OCI-LY1 (cell line): Measurements from ENCODE around the gene ZMPSTE24.

Experiments
- H2AFZ ChIP-seq: fragments of 200-600 bp; sonication (generic), shearing (Covaris generic); 2 replicates; pipeline ENCODE4 v1.6.0; 2014; ENCODE audit warnings: antibody characterized with exemption, mild to moderate bottlenecking, low read length
- H3F3A ChIP-seq: fragments of 200-600 bp; sonication (generic), shearing (Covaris generic); 2 replicates; pipeline ENCODE4 v1.6.0; 2014; ENCODE audit warnings: mild to moderate bottlenecking, antibody characterized with exemption, low read length, moderate library complexity; ENCODE audit not compliant: insufficient read depth
- H3K27ac ChIP-seq: fragments of 200-600 bp; sonication (generic); 2 replicates; pipeline ENCODE4 v1.5.1; 2014; ENCODE audit warnings: low read length, mixed run types, mild to moderate bottlenecking, low read depth; ENCODE audit not compliant: poor library complexity, severe bottlenecking
- H3K27me3 ChIP-seq: fragments of 200-600 bp; sonication (generic); 2 replicates; pipeline ENCODE4 v1.6.0; 2014; ENCODE audit warnings: antibody characterized with exemption, mild to moderate bottlenecking, low read length, moderate library complexity; ENCODE audit not compliant: insufficient read depth
- H3K36me3 ChIP-seq: fragments of 200-600 bp; sonication (generic); 2 replicates; pipeline ENCODE4 v1.6.1; 2014; ENCODE audit warnings: mild to moderate bottlenecking, antibody characterized with exemption, low read length, moderate library complexity, mixed read lengths; ENCODE audit not compliant: insufficient read depth
- H3K4me1 ChIP-seq: fragments of 200-600 bp; sonication (generic); 2 replicates; pipeline ENCODE4 v1.5.1; 2014; ENCODE audit warnings: mild to moderate bottlenecking, low read length, moderate library complexity; ENCODE audit not compliant: insufficient read depth, severe bottlenecking
- H3K4me2 ChIP-seq: fragments of 200-600 bp; sonication (generic), shearing (Covaris generic); 2 replicates; pipeline ENCODE4 v1.6.1; 2014; ENCODE audit warnings: low read length
- H3K4me3 ChIP-seq: fragments of 200-600 bp; sonication (generic); 2 replicates; pipeline ENCODE4 v1.5.1; 2014; ENCODE audit warnings: low read length, low read depth, mild to moderate bottlenecking, mixed read lengths; ENCODE audit not compliant: poor library complexity, severe bottlenecking
- H3K79me2 ChIP-seq: fragments of 200-600 bp; shearing (Covaris generic); 2 replicates; pipeline ENCODE4 v1.6.1; 2016; ENCODE audit warnings: mixed run types, low read length, mixed read lengths; ENCODE audit not compliant: insufficient read depth
- H3K9ac ChIP-seq: fragments of 200-600 bp; sonication (generic), shearing (Covaris generic); 2 replicates; pipeline ENCODE4 v1.6.1; 2014; ENCODE audit warnings: mild to moderate bottlenecking, low read length, mixed read lengths
- H3K9me2 ChIP-seq: fragments of 200-600 bp; sonication (generic), shearing (Covaris generic); 2 replicates; pipeline ENCODE4 v1.6.1; 2014; ENCODE audit warnings: low read depth, mild to moderate bottlenecking, low read length, mixed read lengths
- H3K9me3 ChIP-seq: fragments of 200-600 bp; shearing (Covaris generic); 2 replicates; pipeline ENCODE4 v1.6.1; 2014; ENCODE audit warnings: low read length, mixed read lengths
- H4K20me1 ChIP-seq: fragments of 200-600 bp; sonication (generic), shearing (Covaris generic); 2 replicates; pipeline ENCODE4 v1.6.0; 2016; ENCODE audit warnings: mild to moderate bottlenecking, low read length; ENCODE audit not compliant: insufficient read depth
- CTCF ChIP-seq: fragments of 200-600 bp; sonication (generic), shearing (Covaris generic); IDR thresholded peaks from 2 replicates; pipeline ENCODE4 v1.5.1; 2017; ENCODE audit warnings: mild to moderate bottlenecking, antibody characterized with exemption, low read length, moderate library complexity, mixed read lengths
- EZH2 ChIP-seq: fragments of 200-600 bp; sonication (generic), shearing (Covaris generic); IDR thresholded peaks from 2 replicates; pipeline ENCODE4 v1.8.0; 2017; ENCODE audit warnings: borderline replicate concordance, mixed run types, mild to moderate bottlenecking, antibody characterized with exemption, low read length, moderate library complexity, mixed read lengths

ZMPSTE24 gene

GRCh38 chr1:40274331-40274730, 16.3 kb downstream of the ZMPSTE24 start:
- H3K27ac ChIP-seq: no peak overlapping the region
- TF ChIP-seq EZH2 (no peak), CTCF (no peak)
- no peaks in the 10 kb centered on the region for H3K79me2 ChIP-seq
- no peaks in the 10 kb centered on the region for H3K4me1 ChIP-seq
- no peak overlapping the region for H2AFZ ChIP-seq
- H3F3A ChIP-seq: no peaks in the 10 kb centered on the region
- no peaks in the 10 kb centered on the region for H3K9me2 ChIP-seq
- H3K4me3 ChIP-seq: no peak overlapping the region
- H3K36me3 ChIP-seq: peaks cover 69% of the 10 kb centered on the region
- no peak overlapping the region for H3K4me2 ChIP-seq
- H3K27me3 ChIP-seq: no peaks in the 10 kb centered on the region
- H4K20me1 ChIP-seq: no peaks in the 10 kb centered on the region
- no peaks in the 10 kb centered on the region for H3K9me3 ChIP-seq
- H3K9ac ChIP-seq: no peak overlapping the region

DNA sequence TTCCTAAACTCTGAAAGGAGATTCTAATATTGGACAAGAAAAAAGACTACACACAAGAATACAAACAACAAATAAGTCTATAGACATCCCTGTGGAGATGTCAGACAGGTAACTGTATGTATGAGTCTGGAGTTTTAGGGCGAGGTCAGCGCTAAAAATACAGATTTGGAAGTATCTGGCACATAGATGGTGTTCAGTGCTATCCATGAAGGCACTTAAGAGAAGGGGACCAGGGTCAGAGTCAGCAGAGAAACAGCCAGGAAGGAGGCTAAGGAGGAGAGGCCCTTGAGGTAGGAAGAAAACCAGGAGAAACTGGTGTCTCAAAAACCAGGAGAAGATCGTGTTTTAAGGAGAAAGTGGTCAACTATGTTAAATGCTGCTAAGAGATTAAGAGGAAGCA, 18.1 kb downstream of the ZMPSTE24 start:
- no peak overlapping the region for H3K9ac ChIP-seq
- no peaks in the 10 kb centered on the region for H4K20me1 ChIP-seq
- H3K9me2 ChIP-seq: no peaks in the 10 kb centered on the region
- TF ChIP-seq EZH2 (no peak), CTCF (no peak)
- no peak overlapping the region for H2AFZ ChIP-seq
- no peak overlapping the region for H3K4me3 ChIP-seq
- H3F3A ChIP-seq: no peaks in the 10 kb centered on the region
- H3K36me3 ChIP-seq: peaks cover 67% of the 10 kb centered on the region
- no peak overlapping the region for H3K27ac ChIP-seq
- H3K4me2 ChIP-seq: no peak overlapping the region
- H3K79me2 ChIP-seq: no peaks in the 10 kb centered on the region
- H3K9me3 ChIP-seq: no peaks in the 10 kb centered on the region
- H3K27me3 ChIP-seq: no peaks in the 10 kb centered on the region
- H3K4me1 ChIP-seq: no peaks in the 10 kb centered on the region

DNA sequence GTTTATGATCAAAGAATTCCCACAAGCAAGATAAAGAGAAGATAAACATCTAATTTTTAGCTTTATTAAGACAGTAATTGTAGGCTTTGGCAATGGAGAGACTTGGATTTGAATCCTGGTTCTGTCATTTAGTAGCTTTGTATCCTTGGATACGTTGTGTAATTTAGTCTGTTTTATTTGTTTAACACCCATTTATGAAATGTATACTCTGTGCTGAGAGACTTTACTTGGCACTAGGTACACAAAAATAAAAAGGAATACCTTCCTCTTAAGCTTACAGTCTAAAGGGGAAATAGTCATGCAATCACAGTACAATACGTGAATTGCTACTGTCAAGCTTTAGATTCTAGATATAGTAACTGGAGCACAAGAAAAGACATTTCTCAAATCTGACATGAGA, 23.8 kb downstream of the ZMPSTE24 start:
- H3K36me3 ChIP-seq: peaks cover 54% of the 10 kb centered on the region
- H3K4me2 ChIP-seq: no peak overlapping the region
- no peaks in the 10 kb centered on the region for H3K9me2 ChIP-seq
- no peaks in the 10 kb centered on the region for H3F3A ChIP-seq
- H3K4me3 ChIP-seq: no peak overlapping the region
- H3K4me1 ChIP-seq: no peaks in the 10 kb centered on the region
- H3K27ac ChIP-seq: no peak overlapping the region
- TF ChIP-seq CTCF (no peak), EZH2 (no peak)
- H3K9me3 ChIP-seq: no peaks in the 10 kb centered on the region
- no peaks in the 10 kb centered on the region for H3K27me3 ChIP-seq
- H3K9ac ChIP-seq: no peak overlapping the region
- H3K79me2 ChIP-seq: no peaks in the 10 kb centered on the region
- H4K20me1 ChIP-seq: no peaks in the 10 kb centered on the region
- no peak overlapping the region for H2AFZ ChIP-seq
